ENCODE data around the gene SLC10A6.

SLC10A6 gene

GRCh38 chr4:86848136-86848535 is 1.0 kb downstream of the SLC10A6 start:
- DNase-seq (ENCODE audit: low read depth in 2 of 2): no peak

DNA sequence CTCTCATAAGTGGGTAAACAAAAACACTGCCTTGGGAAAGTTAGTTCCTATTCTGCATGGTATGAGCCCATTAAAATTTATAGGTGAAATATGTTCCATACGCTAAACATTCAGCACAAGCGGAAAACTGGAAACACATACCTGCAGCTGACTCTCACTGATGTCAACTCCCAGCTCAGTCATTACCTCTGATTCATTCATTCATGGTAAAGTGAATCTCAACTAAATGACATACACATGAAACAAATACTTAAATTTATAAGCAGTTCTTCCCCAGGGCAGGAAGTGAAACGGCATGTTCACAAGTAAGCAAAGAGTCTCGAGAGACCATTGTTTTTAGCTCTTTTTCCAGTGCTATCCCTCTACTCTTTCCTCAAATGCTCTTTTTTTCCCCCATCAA is 1.6 kb downstream of the SLC10A6 start:
- no peak for DNase-seq (ENCODE audit: low read depth in 2 of 2)

DNA sequence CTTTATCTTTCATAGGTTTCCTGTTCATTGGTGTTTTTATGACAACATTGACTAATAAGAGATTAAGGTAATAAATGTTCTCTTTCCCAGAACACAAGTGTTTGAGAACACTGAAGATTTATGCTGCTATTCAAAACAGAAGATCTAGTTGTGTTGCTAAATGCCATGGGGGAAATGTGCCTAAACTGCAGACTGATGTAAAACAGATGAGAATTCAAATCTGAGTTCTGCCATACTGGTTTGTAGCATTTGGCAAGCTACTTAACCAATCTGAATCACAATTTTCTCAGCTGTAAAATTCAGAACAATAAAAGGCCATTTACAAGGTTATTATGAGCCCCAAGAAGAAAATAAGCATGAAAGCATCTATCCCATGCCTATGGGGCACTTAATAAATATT is 2.3 kb downstream of the SLC10A6 start:
- DNase-seq (ENCODE audit: low read depth in 2 of 2): no peak

DNA sequence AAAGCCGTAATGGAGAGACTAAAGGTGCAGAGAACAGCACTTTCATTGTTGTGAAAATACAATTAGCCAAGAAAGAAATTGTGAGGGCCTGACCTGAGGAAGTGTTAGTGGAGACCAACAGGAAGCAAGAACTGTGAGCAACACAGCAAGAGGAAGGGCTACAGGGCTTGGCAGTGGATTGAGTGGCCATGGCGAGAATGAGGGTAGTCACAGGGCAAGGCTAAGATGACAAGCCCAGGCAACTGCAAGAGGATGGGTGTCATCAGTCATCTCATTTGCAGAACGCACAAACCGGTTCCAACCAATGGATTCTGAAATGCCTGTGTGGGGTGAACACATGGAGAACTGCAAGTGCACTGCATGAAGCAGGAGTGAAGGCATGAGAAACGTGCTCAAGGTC is 3.6 kb downstream of the SLC10A6 start:
- no peak for DNase-seq (ENCODE audit: low read depth in 2 of 2)

DNA sequence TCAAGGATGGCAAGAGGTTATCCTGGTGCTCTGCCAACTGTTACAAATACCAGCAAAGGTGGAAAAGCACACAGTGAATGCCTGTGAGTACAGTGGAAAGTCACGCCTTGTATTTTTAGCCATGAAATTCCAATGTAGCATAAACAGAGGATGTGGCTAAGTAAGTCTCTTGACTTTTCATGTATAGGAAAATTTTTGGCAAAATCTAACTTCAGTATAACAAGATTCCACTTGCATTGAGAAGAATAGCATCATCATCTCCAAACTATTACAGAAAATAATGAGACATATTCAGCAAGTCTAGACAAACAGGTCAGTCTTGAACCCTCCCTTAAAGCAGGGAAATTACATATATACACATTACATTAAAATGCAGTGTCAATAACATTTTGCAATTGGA is 7.9 kb downstream of the SLC10A6 start:
- DNase-seq (ENCODE audit: low read depth in 2 of 2): no peak

DNA sequence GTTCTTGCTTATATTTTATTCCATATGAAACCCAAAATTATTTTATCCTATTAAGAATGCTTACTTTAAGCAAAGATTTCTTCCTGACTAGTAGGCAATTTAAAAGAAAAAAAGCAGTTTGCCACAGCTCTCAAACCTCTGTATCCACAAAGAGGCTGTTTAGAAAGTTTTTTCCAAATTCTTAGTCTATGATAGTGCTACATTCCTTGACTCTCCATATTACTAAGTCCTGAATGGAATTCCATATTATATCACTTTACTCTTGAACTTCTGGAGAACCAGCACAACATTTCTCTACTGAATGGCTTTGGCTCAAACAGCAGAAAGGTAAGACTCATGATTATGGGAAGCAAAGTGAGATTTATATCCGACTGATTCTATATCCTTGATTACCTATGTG is 8.3 kb downstream of the SLC10A6 start:
- DNase-seq (ENCODE audit: low read depth in 2 of 2): no peak

DNA sequence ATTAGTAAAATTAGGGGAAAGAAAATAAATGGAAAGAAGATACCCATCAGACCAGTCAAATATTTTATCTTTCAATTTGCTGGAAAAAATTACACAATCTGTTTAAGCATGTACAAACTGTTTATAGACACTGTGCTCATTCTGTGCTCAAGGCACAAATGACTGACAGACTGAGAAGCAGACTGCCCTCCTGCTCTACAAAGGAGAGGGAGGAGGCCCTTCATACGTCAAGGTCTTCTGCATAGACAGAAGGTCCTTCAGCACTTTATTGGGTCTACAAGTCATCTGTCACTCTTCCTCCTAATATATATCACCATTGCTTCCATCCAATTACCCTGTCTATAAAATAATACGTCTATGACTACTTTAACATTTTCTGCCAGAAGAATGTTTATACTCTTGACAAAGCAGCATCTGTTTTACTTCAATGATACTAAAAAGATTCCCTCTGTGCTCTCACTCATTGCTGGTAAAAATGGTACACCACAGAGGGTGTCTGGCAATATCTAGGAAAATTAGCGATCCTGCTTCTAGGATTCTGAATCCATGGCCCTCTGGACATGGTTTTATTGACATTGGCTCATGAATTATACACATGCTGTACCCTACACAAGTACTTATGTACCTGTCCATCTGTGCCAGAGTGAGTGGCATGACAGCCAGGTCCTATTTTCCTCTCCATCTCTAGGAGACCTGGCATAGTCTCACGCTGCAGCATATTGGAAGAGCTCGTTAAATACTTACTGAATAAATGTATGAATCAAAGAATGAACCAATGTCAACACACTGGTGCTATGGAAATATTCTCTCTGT is 11.3 kb downstream of the SLC10A6 start:
- DNase-seq (ENCODE audit: low read depth in 2 of 2): no peak

- DNase-seq (ENCODE audit: low read depth in 2 of 2): no peak
These were observed 13.5 kb downstream of the SLC10A6 start for GRCh38 chr4:86835677-86836076.

DNA sequence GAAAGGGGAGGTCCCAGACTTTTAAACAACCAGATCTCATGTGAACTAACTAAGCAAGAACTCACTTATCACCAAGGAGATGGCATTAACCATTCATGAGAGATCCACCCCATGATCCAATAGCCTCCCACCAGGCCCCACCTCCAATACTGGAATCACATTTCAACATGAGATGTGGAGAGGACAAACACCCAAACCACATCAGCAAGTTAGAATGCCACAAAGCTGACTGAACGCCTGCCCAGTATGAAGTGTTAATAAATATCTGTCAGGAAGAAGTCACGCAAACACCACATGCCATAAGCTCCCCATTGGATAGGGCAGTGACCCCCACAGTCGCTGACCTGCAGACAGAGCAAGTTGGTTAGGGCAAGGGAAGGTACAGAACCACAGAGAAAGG is 14.3 kb downstream of the SLC10A6 start:
- no peak for DNase-seq (ENCODE audit: low read depth in 2 of 2)

DNA sequence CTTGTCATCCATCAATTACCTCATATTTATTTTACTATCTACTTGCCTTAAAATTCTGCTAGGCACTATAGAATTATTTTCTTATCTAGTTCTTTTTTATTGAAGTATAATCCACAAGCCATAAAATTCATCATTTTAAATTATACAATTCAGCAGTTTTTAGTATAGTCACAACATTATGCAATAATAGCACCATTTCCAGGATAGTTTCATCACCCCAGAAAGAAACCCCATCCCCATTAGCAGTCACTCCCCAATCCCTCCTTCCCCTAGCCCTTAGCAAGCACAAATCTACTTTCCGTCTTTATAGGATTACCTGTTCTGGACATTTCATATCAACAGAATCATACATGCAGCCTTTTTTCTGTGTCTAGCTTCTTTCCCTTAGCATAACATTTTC is 15.6 kb downstream of the SLC10A6 start:
- no peak for DNase-seq (ENCODE audit: low read depth in 2 of 2)

DNA sequence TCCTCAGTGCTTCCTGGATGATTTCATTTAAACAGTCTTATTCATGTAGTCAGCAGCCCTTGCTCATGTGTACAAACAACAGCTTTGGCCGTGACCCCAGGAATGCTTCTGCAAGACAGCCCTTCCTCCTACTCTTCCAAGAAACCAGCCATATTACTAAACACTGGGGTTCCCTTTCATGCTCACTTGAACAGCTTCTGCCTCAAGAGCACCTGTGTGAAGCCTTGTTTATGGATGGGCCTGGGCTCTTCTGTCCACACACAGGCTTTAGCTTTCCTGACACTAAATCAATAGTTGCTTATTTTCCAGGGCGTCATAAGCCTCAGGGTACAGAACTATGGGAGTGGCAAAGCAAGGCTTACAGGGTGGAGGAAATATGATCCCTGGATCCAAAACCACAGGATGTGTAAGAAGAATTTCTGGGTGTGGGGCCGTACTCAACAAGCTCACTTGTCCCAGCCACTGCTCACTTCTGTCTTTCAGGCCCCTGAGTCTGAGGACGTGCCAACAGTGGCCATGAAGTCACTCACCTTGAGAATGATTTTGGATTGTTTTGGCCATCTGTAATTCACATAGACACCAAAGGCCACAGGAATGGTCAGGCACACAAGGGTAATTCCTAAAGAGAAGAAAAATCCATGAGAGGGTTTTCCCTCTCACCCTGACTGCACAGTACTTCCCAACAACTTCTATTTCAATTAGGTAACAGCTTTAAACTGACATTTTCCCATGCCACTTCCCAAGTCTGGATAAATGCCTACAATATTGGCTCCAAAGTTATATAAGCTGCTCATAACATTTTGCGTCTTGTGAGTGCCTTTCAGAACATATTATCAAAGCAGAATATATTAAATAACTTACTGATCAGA is 17.7 kb downstream of the SLC10A6 start:
- DNase-seq (ENCODE audit: low read depth in 2 of 2): no peak

DNA sequence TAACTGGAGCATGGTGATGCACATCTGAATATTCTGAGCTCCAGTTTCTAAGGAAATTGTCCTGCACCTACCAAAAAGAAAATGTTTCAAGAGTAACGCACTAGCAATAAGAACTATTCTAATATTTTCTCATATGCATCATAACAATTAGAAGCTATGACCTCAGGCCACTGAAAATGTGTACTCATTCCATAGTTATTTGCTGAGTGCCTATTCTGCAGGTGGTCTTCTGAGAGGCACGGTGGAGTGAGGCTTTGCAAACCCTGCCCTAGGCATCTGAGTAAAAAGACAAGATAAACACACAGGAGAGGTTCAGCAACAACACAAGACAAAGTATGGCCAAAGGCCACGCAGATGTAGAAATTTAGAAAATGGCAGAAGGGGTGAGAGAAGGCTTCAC is 23.7 kb downstream of the SLC10A6 start:
- DNase-seq (ENCODE audit: low read depth in 2 of 2): no peak

- DNase-seq (ENCODE audit: low read depth in 2 of 2): no peak
These were observed 27.0 kb downstream of the SLC10A6 start for GRCh38 chr4:86822136-86822535.

GRCh38 chr4:86821151-86821550 is 28.0 kb downstream of the SLC10A6 start:
- DNase-seq (ENCODE audit: low read depth in 2 of 2): no peak

DNA sequence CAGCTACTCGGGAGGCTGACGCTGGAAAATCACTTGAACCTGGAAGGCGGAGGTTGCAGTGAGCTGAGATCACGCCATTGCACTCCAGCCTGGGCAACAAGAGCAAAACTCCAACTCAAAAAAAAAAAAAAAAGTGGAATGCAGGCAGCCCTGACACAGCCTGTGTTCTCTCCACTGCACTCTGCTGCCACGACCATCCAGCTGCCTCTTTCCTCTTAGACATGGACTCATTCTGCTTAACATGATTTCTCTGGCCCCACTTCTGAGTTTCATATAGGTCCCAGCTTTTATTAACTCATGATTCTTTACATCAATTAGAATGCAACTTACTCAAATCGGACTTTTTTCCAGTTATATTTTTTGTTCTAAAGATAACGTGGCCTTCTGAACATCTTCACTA is 29.6 kb downstream of the SLC10A6 start:
- no peak for DNase-seq (ENCODE audit: low read depth in 2 of 2)

DNA sequence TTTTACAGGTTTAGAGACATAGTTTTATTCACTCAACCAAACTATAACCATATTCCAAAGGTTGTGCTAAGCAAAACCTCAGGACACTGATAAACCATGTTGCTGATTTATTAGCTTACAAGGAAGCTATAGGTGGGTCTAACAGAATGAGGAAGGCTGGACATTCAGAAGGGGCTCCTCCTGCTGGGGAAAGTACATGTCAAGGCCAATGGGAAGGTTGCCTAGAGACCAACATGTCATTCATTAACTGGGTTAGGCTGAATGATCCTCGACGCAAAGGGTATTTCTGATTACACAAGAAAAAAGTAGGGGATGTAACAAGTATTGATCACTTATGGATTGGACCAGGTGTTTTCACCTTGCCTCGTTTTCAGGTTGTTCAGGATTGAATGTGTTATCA is 30.3 kb downstream of the SLC10A6 start:
- DNase-seq (ENCODE audit: low read depth in 2 of 2): no peak

DNA sequence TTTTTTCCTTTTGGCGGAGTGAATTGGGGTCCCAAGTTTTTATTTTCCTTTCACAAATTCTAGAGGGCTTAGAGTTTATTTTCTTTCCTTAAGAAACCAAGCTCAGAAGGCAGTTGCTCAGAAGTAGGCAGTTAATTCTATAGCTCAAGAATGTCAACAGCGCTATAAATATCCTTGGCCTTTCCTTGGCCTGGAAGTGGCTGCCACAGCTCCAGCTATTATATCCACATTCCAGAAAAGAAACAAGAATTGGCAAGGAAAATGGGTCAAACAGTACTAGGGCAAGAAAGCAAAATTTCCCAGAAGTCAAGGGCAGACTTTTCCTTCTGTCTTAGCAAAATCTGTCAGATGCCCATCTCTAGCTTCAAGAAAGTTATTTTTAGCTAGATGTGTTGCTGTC is 31.0 kb downstream of the SLC10A6 start:
- DNase-seq (ENCODE audit: low read depth in 2 of 2): no peak

- no peak for DNase-seq (ENCODE audit: low read depth in 2 of 2)
These were observed 32.5 kb downstream of the SLC10A6 start for GRCh38 chr4:86816501-86817273.

DNA sequence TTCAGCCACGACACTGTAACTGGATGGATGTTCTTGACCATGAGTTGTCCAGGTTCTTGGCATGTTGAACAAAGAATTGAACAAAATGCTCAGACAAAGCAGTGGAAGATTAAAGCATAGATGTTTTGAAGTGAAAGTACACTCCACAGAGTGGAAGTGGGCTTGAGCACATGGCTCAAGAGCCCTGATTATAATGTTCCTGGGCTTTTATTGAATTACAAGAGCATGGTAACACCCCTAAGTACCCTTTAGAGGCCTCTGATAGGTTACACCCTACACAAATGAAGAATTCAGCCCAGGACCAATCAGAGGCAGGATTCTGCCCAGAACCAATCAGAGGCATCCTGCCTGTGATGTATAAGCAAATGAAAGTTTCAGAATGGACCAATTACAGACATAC is 33.5 kb downstream of the SLC10A6 start:
- DNase-seq (ENCODE audit: low read depth in 2 of 2): no peak

GRCh38 chr4:86810847-86811246 is 38.3 kb downstream of the SLC10A6 start:
- DNase-seq (ENCODE audit: low read depth in 2 of 2): no peak

GRCh38 chr4:86809809-86810208 is 39.4 kb downstream of the SLC10A6 start:
- no peak for DNase-seq (ENCODE audit: low read depth in 2 of 2)

DNA sequence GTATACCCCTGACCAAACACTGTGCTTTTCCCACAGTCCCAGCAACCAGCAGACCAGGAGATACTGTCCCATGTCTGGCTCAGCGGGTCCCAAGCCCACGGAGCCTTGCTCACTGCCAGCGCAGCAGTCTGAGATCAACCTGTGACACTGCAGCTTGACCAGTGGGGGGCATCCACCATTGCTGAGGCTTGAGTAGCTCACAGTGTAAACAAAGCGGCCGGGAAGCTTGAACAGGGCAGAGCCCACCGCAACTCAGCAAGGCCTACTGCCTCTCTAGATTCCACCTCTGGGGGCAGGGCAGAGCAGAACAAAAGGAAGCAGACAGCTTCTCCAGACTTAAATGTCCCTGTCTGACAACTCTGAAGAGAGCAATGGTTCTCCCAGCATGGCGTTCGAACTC is 58.1 kb downstream of the SLC10A6 start:
- no peak for DNase-seq (ENCODE audit: low read depth in 2 of 2)

Data from activated CD8-positive, alpha-beta memory T cell treated with anti-CD3 and anti-CD28 coated beads for 4 hours (primary cell).